ENCODE measurements around the gene OR7D4.

DNA sequence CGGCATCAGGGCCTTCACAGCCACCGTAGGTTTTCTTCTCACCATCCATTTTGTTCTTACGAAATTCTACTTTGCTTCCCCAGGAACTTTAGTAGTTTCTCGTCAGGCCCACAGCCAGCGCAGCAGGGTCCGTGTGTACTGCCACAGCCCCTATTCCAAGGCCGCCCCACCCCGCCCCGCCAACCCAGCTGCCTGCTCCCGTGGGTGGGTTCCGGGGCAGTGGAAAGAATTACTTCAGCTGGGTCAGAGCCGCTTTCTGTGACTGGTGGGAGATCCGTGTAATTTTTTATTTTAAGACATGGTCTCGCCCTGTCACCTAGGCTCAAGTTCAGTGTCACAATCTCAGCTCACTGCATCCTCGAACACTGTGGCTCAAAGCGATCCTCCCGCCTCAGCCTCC is 36.4 kb downstream of the OR7D4 start:
- TF ChIP-seq RCOR1 (IDR thresholded peaks at IDR 0.05; ENCODE audit: low read depth, low read length) = no peak
- TF ChIP-seq JUNB (IDR thresholded peaks at IDR 0.05) = no peak
- no peak for TF ChIP-seq POLR2A (IDR thresholded peaks at IDR 0.05; ENCODE audit: low read length)
- no peak for TF ChIP-seq CHD2 (IDR thresholded peaks at IDR 0.05; ENCODE audit: low read length, partially characterized antibody)
- no peak for TF ChIP-seq GATA3 (IDR thresholded peaks at IDR 0.05; ENCODE audit: borderline replicate concordance)
- TF ChIP-seq EP300 (IDR thresholded peaks at IDR 0.05) = no peak
- TF ChIP-seq EHMT2 (IDR thresholded peaks at IDR 0.05; ENCODE audit: low read depth) = no peak
- TF ChIP-seq, protein P1, sequence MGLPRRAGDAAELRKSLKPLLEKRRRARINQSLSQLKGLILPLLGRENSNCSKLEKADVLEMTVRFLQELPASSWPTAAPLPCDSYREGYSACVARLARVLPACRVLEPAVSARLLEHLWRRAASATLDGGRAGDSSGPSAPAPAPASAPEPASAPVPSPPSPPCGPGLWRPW (IDR thresholded peaks at IDR 0.05) = no peak
- TF ChIP-seq, protein P2, sequence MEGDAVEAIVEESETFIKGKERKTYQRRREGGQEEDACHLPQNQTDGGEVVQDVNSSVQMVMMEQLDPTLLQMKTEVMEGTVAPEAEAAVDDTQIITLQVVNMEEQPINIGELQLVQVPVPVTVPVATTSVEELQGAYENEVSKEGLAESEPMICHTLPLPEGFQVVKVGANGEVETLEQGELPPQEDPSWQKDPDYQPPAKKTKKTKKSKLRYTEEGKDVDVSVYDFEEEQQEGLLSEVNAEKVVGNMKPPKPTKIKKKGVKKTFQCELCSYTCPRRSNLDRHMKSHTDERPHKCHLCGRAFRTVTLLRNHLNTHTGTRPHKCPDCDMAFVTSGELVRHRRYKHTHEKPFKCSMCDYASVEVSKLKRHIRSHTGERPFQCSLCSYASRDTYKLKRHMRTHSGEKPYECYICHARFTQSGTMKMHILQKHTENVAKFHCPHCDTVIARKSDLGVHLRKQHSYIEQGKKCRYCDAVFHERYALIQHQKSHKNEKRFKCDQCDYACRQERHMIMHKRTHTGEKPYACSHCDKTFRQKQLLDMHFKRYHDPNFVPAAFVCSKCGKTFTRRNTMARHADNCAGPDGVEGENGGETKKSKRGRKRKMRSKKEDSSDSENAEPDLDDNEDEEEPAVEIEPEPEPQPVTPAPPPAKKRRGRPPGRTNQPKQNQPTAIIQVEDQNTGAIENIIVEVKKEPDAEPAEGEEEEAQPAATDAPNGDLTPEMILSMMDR (IDR thresholded peaks at IDR 0.05) = no peak
